K562 (cell line): ENCODE measurements around the gene COL4A2. TPM values are rescaled to one million over a fixed set of nuclear protein-coding genes. Genes with fewer than 3 reads are reported as not detected.

ENCODE experiments used
- ATAC-seq: fragments of 200-7000 bp; cut with Tn5 transposase; 3 replicates; pipeline ENCODE4 v1.9.1; 2020; ENCODE audit warnings: moderate library complexity
- BruUV-seq: library from RNA; stranded (reverse); fragments of 400-500 nt; replicated peaks from 2 replicates; lab custom pipeline; 2021; lab: Mats Ljungman, UMichigan
- CTCF ChIA-PET: fragments of 300-600 bp; formaldehyde crosslinking; extraction: SDS; loops from one replicate; lab custom pipeline; 2021; ENCODE audit warnings: low intra/inter-chr PET ratio; lab: Yijun Ruan, JAX
- POLR2A ChIA-PET: fragments of 300-600, 350-650 bp; sonication (Branson Sonifier 250); formaldehyde crosslinking; extraction: SDS; loops from one replicate; lab custom pipeline; 2021; ENCODE audit warnings: antibody characterized with exemption, inconsistent platforms; lab: Yijun Ruan, JAX
- DNase-seq, 4 experiments: peaks; one replicate each; pipeline versions ENCODE4 v3.0.0 to v3.0.0-alpha.2; 2011 to 2018; ENCODE audit warnings: low spot score in 3 of 4, mixed read lengths in 3 of 4; ENCODE audit errors: extremely low read depth in 1 of 4
- FAIRE-seq: peaks from 2 replicates; lab custom pipeline; 2011; peaks lifted over from hg19 to GRCh38; lab: Jason Lieb, UNC
- H2AFZ ChIP-seq: 2 replicates; pipeline ENCODE4 v1.6.0; 2011; ENCODE audit warnings: low read depth, low read length, control low read depth, inconsistent platforms
- H3K27ac ChIP-seq: fragments of 200-600 bp; 3 replicates; pipeline ENCODE4 v1.8.0; 2011; ENCODE audit warnings: low read depth, mild to moderate bottlenecking, control low read depth, inconsistent platforms, low read length, moderate library complexity, mixed read lengths; ENCODE audit errors: extremely low read depth
- H3K27me3 ChIP-seq, 2 experiments: fragments of 300-600 bp in 1 of 2; 2 replicates in 1 of 2; 3 replicates in 1 of 2; pipeline versions ENCODE4 v1.6.0 to v1.8.0; 2011; ENCODE audit warnings: inconsistent platforms in 2 of 2, low read length in 2 of 2, mild to moderate bottlenecking in 1 of 2, mixed read lengths in 1 of 2, moderate library complexity in 1 of 2; ENCODE audit not compliant: control insufficient read depth in 2 of 2, insufficient read depth in 2 of 2
- H3K36me3 ChIP-seq: fragments of 300-600 bp; 3 replicates; pipeline ENCODE4 v1.8.0; 2011; ENCODE audit warnings: mild to moderate bottlenecking, low read length, inconsistent platforms; ENCODE audit not compliant: control insufficient read depth, insufficient read depth
- H3K4me1 ChIP-seq, 2 experiments: fragments of 200-600 bp in 1 of 2; replicated peaks in 1 of 2; 2 replicates in 1 of 2; 3 replicates in 1 of 2; pipeline versions ENCODE4 v1.5.1 to v1.8.0; 2011; ENCODE audit warnings: inconsistent platforms in 2 of 2, low read length in 2 of 2, mild to moderate bottlenecking in 1 of 2, mixed read lengths in 1 of 2, moderate library complexity in 1 of 2; ENCODE audit not compliant: control insufficient read depth in 2 of 2, insufficient read depth in 2 of 2
- H3K4me2 ChIP-seq: 2 replicates; pipeline ENCODE4 v1.6.1; 2011; ENCODE audit warnings: low read length, control low read depth, inconsistent platforms, mixed read lengths; ENCODE audit not compliant: insufficient read depth
- H3K4me3 ChIP-seq: fragments of 200-600 bp; sonication (generic), shearing (Covaris generic); 2 replicates; pipeline ENCODE4 v1.5.1; 2016; ENCODE audit warnings: control low read depth, inconsistent platforms
- H3K79me2 ChIP-seq: fragments of 200-600 bp; 3 replicates; pipeline ENCODE4 v1.8.0; 2011; ENCODE audit warnings: low read length, inconsistent platforms; ENCODE audit not compliant: control insufficient read depth, insufficient read depth
- H3K9ac ChIP-seq, 2 experiments: 2 replicates each; pipeline versions ENCODE4 v1.6.0 to v1.6.1; 2011; ENCODE audit warnings: low read depth in 2 of 2, low read length in 2 of 2, control low read depth in 1 of 2, inconsistent platforms in 1 of 2, mild to moderate bottlenecking in 1 of 2, mixed read lengths in 1 of 2; ENCODE audit not compliant: insufficient read depth in 1 of 2
- H3K9me1 ChIP-seq: one replicate; pipeline ENCODE4 v1.6.0; 2011; ENCODE audit warnings: inconsistent platforms, mild to moderate bottlenecking, low read length, moderate library complexity; ENCODE audit not compliant: control insufficient read depth, insufficient read depth
- H3K9me3 ChIP-seq: replicated peaks from 2 replicates; pipeline ENCODE4 v1.5.1; 2011; ENCODE audit warnings: low read depth, low read length, inconsistent platforms; ENCODE audit not compliant: control insufficient read depth, insufficient read depth
- H4K20me1 ChIP-seq: replicated peaks from 2 replicates; pipeline ENCODE4 v1.6.1; 2011; ENCODE audit warnings: low read length, inconsistent platforms, mixed read lengths; ENCODE audit not compliant: control insufficient read depth, insufficient read depth
- BRD9 ChIP-seq: fragments of 450-650 bp; IDR thresholded peaks from 2 replicates; pipeline ENCODE4 v1.6.1; 2018; ENCODE audit warnings: low read depth; ENCODE audit not compliant: partially characterized antibody
- CHD1 ChIP-seq: fragments of 200-600 bp; sonication (generic); IDR thresholded peaks from one replicate; pipeline ENCODE4 v1.6.1; 2012; ENCODE audit warnings: mild to moderate bottlenecking, moderate library complexity, low read length, inconsistent platforms
- KLF1 ChIP-seq: fragments of 450-650 bp; IDR thresholded peaks from 2 replicates; pipeline ENCODE4 v1.6.1; 2016; ENCODE audit warnings: missing genetic modification characterization, missing compliant biosample characterization
- MEF2A ChIP-seq: IDR thresholded peaks from 2 replicates; pipeline ENCODE4 v1.6.1; 2011; ENCODE audit warnings: low read depth, mild to moderate bottlenecking, low read length, moderate library complexity; ENCODE audit not compliant: control insufficient read depth
- NFYB ChIP-seq: IDR thresholded peaks from 2 replicates; pipeline ENCODE4 v1.6.1; 2011; ENCODE audit warnings: mild to moderate bottlenecking, moderate library complexity; ENCODE audit not compliant: insufficient read length; ENCODE audit errors: extremely low read depth
- PHTF2 ChIP-seq: fragments of 250-450 bp; sonication (Bioruptor Pico); IDR thresholded peaks from 2 replicates; pipeline ENCODE4 v1.5.0; 2021; ENCODE audit warnings: mild to moderate bottlenecking
- PTBP1 ChIP-seq: fragments of 200-400 bp; formaldehyde crosslinking; IDR thresholded peaks from 2 replicates; pipeline ENCODE4 v1.6.1; 2017; ENCODE audit warnings: low read depth, low read length
- SIN3B ChIP-seq: fragments of 450-650 bp; IDR thresholded peaks from 2 replicates; pipeline ENCODE4 v1.6.1; 2017; ENCODE audit warnings: low read depth, mild to moderate bottlenecking, moderate library complexity
- SNAPC5 ChIP-seq: fragments of 250-450 bp; sonication (Bioruptor Pico); IDR thresholded peaks from 2 replicates; pipeline ENCODE4 v1.8.0; 2021; ENCODE audit warnings: moderate library complexity, mild to moderate bottlenecking, inconsistent platforms
- TFAM ChIP-seq: fragments of 250-450 bp; sonication (Bioruptor Pico); conservative IDR thresholded peaks from 2 replicates; pipeline ENCODE4 v1.5.0; 2021; ENCODE audit warnings: mild to moderate bottlenecking, moderate library complexity
- TGIF2 ChIP-seq: sonication (generic); formaldehyde crosslinking; IDR thresholded peaks from 2 replicates; pipeline ENCODE4 v1.8.1; 2022; ENCODE audit warnings: mild to moderate bottlenecking, missing genetic modification reagents, moderate library complexity
- ZBTB5 ChIP-seq: fragments of 450-650 bp; IDR thresholded peaks from 2 replicates; pipeline ENCODE4 v1.6.1; 2017; ENCODE audit warnings: antibody characterized with exemption
- ZFPM2 ChIP-seq: fragments of 250-450 bp; sonication (Bioruptor Pico); IDR thresholded peaks from 2 replicates; pipeline ENCODE4 v1.5.1; 2022; ENCODE audit warnings: mild to moderate bottlenecking
- WGBS: fragments of 100-300 bp; shearing (Covaris generic); methylation state at CpG from one replicate; pipeline ENCODE4 v1.1.6; 2016; ENCODE audit warnings: low coverage, mixed read lengths; ENCODE audit not compliant: insufficient coverage; ENCODE audit errors: missing lambda C conversion rate; 5-methylcytosine and 5-hydroxymethylcytosine counted together
- in situ Hi-C: fragments of 300-500 bp; cut with MboI; formaldehyde crosslinking; loops from 4 replicates; pipeline ENCODE4 v1.15.0; 2018; ENCODE audit warnings: inconsistent platforms, mixed read lengths
- intact Hi-C: fragments of 100-400 bp; cut with micrococcal nuclease; formaldehyde crosslinking; loops from 2 replicates; pipeline ENCODE4 v1.14.2; 2022
- polyA plus RNA-seq, 8 experiments: library from polyadenylated mRNA; depleted of rRNA in 4 of 8; stranded (reverse) in 5 of 8; unstranded in 3 of 8; fragments of >200 nt; fragmentation: Nextera tagmentation in 2 of 8; fragmentation: Illumina TruSeq in 1 of 8; extraction: Ambion mirVana in 2 of 8; extraction: Trizol in 1 of 8; gene quantifications; 2 replicates each; pipeline versions ENCODE4 v1.2.1 to v1.2.3, GENCODE V29; 2011 to 2014; ENCODE audit warnings: inconsistent platforms in 1 of 8, missing spikeins in 1 of 8
- total RNA-seq, 7 experiments: library from RNA; depleted of rRNA in 6 of 7; stranded (reverse); fragments of >200 nt in 6 of 7; fragmentation: Illumina TruSeq in 2 of 7; extraction: Trizol in 2 of 7; gene quantifications; 2 replicates each; pipeline versions ENCODE4 v1.2.1 to v1.2.3, GENCODE V29; 2011 to 2021; ENCODE audit warnings: low replicate concordance in 1 of 7

COL4A2 gene
- total and polyA plus RNA-seq, 9 of the 15 experiments (the other 6 are each of a cell fraction or from before 2014, with no cell fraction given), result 0.13 to 15.2 (median 8.1) TPM

GRCh38 chr13:110278859-110279258, 28.2 kb upstream of the COL4A2 start (continued):
- TF ChIP-seq ZBTB5, result no peak
- no peak for TF ChIP-seq PHTF2 (CRISPR knock-in tag)
- TF ChIP-seq CHD1, result no peak
- TF ChIP-seq SIN3B, result no peak
- TF ChIP-seq ZFPM2 (CRISPR knock-in tag), result no peak
- TF ChIP-seq TGIF2 (CRISPR knock-in tag), result no peak
- TF ChIP-seq, all 486 proteins: peak for 0

- FAIRE-seq (no peak), DNase-seq (no peak), ATAC-seq (no peak)
- H3K4me2 ChIP-seq, result no peak overlapping the region
- no peak overlapping the region for H3K4me3 ChIP-seq
- no peak overlapping the region for H3K27ac ChIP-seq
- peaks cover 0 to 3% of the 10 kb centered on the region in 2 experiments; a peak in 2 of 5 replicates for H3K27me3 ChIP-seq
- H3K9ac ChIP-seq, result no peak overlapping the region
- H2AFZ ChIP-seq, result no peak overlapping the region
- in situ Hi-C loops (no loop called here), intact Hi-C loops (no loop called here)
- no peaks in the 10 kb centered on the region for H3K9me1 ChIP-seq
- no peaks in the 10 kb centered on the region for H3K79me2 ChIP-seq
- CTCF ChIA-PET, result no interaction called here
- BruUV-seq, result no TSS peak
- no peaks in the 10 kb centered on the region for H3K4me1 ChIP-seq
- no peaks in the 10 kb centered on the region for H4K20me1 ChIP-seq
- POLR2A ChIA-PET, result no interaction called here
- 2% methylated on average over 4 of the region's 4 CpGs for whole genome bisulfite sequencing
- H3K36me3 ChIP-seq, result no peaks in the 10 kb centered on the region
- no peaks in the 10 kb centered on the region for H3K9me3 ChIP-seq
- TF ChIP-seq MEF2A (no peak), NFYB (no peak), BRD9 (no peak), KLF1 (no peak), PTBP1 (no peak), SNAPC5 (no peak), TFAM (CRISPR knock-in tag) (no peak)
These were observed 27.4 kb upstream of the COL4A2 start for GRCh38 chr13:110279684-110280083.
